HepG2 (cell line): Measurements from ENCODE around the gene ATN1. TPM values are rescaled to one million over a fixed set of nuclear protein-coding genes. Genes with fewer than 3 reads are reported as not detected.

ENCODE experiments used
- ATAC-seq: fragments of 200-7000 bp; cut with Tn5 transposase; 3 replicates; pipeline ENCODE4 v1.9.1; 2020; ENCODE audit warnings: mild to moderate bottlenecking, moderate library complexity
- BruUV-seq: library from RNA; stranded (reverse); fragments of 400-500 nt; replicated peaks from 2 replicates; lab custom pipeline; 2021; lab: Mats Ljungman, UMichigan
- CTCF ChIA-PET: fragments of 300-600 bp; formaldehyde crosslinking; extraction: SDS; loops from one replicate; lab custom pipeline; 2021; ENCODE audit warnings: low total read pairs, inconsistent platforms, low intra/inter-chr PET ratio; lab: Yijun Ruan, JAX
- POLR2A ChIA-PET: fragments of 350-600 bp; sonication (Branson Sonifier 250); formaldehyde crosslinking; loops from one replicate; lab custom pipeline; 2020; ENCODE audit warnings: antibody characterized with exemption, inconsistent platforms; lab: Yijun Ruan, JAX
- DNase-seq: peaks from one replicate; pipeline ENCODE4 v3.0.0-alpha.2; 2015; ENCODE audit warnings: low spot score
- FAIRE-seq: peaks from 3 replicates; lab custom pipeline; 2011; peaks lifted over from hg19 to GRCh38; lab: Jason Lieb, UNC
- H2AFZ ChIP-seq: one replicate; pipeline ENCODE4 v1.6.1; 2011; ENCODE audit warnings: low read length, inconsistent platforms
- H3K27ac ChIP-seq: fragments of 300-600 bp; 3 replicates; pipeline ENCODE4 v1.8.0; 2011; ENCODE audit warnings: mixed run types, mild to moderate bottlenecking, mixed read lengths, low read length, inconsistent platforms; ENCODE audit not compliant: insufficient read depth; ENCODE audit errors: extremely low read length
- H3K27me3 ChIP-seq, 2 experiments: fragments of 200-600 bp in 1 of 2; 2 replicates in 1 of 2; 3 replicates in 1 of 2; pipeline versions ENCODE4 v1.6.0 to v1.8.0; 2011; ENCODE audit warnings: low read length in 2 of 2, mild to moderate bottlenecking in 2 of 2, moderate library complexity in 2 of 2, inconsistent platforms in 1 of 2; ENCODE audit not compliant: insufficient read depth in 2 of 2, control insufficient read depth in 1 of 2
- H3K36me3 ChIP-seq, 2 experiments: fragments of 200-600 bp in 1 of 2; replicated peaks in 1 of 2; 2 replicates in 1 of 2; 3 replicates in 1 of 2; pipeline versions ENCODE4 v1.5.1 to v1.8.0; 2011; ENCODE audit warnings: low read length in 2 of 2, inconsistent platforms in 1 of 2; ENCODE audit not compliant: insufficient read depth in 2 of 2, control insufficient read depth in 1 of 2
- H3K4me1 ChIP-seq: 2 replicates; pipeline ENCODE4 v1.5.1; 2012; ENCODE audit warnings: low read length, inconsistent platforms; ENCODE audit not compliant: insufficient read depth
- H3K4me2 ChIP-seq: 2 replicates; pipeline ENCODE4 v1.6.0; 2011; ENCODE audit warnings: low read depth, low read length, inconsistent platforms
- H3K4me3 ChIP-seq, 3 experiments: fragments of 200-600 bp in 1 of 3; sonication (generic), shearing (Covaris generic) in 1 of 3; replicated peaks in 1 of 3; 2 replicates each; pipeline ENCODE4 v1.5.1; 2011 to 2016; ENCODE audit warnings: low read length in 3 of 3, inconsistent platforms in 2 of 3, low read depth in 2 of 3, mild to moderate bottlenecking in 2 of 3, control low read depth in 1 of 3, mixed read lengths in 1 of 3; ENCODE audit not compliant: insufficient read depth in 1 of 3
- H3K79me2 ChIP-seq: one replicate; pipeline ENCODE4 v1.6.1; 2011; ENCODE audit warnings: low read length, inconsistent platforms; ENCODE audit not compliant: insufficient read depth
- H3K9ac ChIP-seq: 2 replicates; pipeline ENCODE4 v1.6.0; 2011; ENCODE audit warnings: mild to moderate bottlenecking, low read depth, low read length, inconsistent platforms; ENCODE audit not compliant: insufficient read depth
- H3K9me3 ChIP-seq: 2 replicates; pipeline ENCODE4 v1.5.1; 2012; ENCODE audit warnings: mild to moderate bottlenecking, low read length
- H4K20me1 ChIP-seq: 2 replicates; pipeline ENCODE4 v1.6.0; 2011; ENCODE audit warnings: inconsistent platforms, mild to moderate bottlenecking, low read length, moderate library complexity; ENCODE audit not compliant: insufficient read depth
- GFI1 ChIP-seq: sonication (generic); formaldehyde crosslinking; IDR thresholded peaks from 2 replicates; pipeline ENCODE4 v1.5.0; 2020; ENCODE audit warnings: missing genetic modification reagents, mild to moderate bottlenecking, borderline replicate concordance
- HES4 ChIP-seq: sonication (generic); formaldehyde crosslinking; IDR thresholded peaks from 2 replicates; pipeline ENCODE4 v1.9.0; 2021; ENCODE audit warnings: mild to moderate bottlenecking, missing genetic modification reagents, borderline replicate concordance
- KLF16 ChIP-seq, 2 experiments: sonication (generic) in 1 of 2; formaldehyde crosslinking in 1 of 2; IDR thresholded peaks; 2 replicates each; pipeline versions ENCODE4 v1.6.1 to v1.8.0; 2016 to 2023; ENCODE audit warnings: missing genetic modification reagents in 2 of 2, missing compliant biosample characterization in 1 of 2
- MED1 ChIP-seq: sonication (generic); formaldehyde crosslinking; IDR thresholded peaks from 2 replicates; pipeline ENCODE4 v1.4.0; 2020; ENCODE audit warnings: missing genetic modification reagents
- PRPF4 ChIP-seq: fragments of 200-400 bp; formaldehyde crosslinking; IDR thresholded peaks from 2 replicates; pipeline ENCODE4 v1.6.1; 2016; ENCODE audit warnings: low read length, low read depth; ENCODE audit not compliant: poor library complexity, severe bottlenecking
- SIN3A ChIP-seq: IDR thresholded peaks from 2 replicates; pipeline ENCODE4 v1.6.1; 2011; ENCODE audit warnings: low read depth, mild to moderate bottlenecking, control low read depth, low read length, borderline replicate concordance
- SNAI1 ChIP-seq: sonication (generic); formaldehyde crosslinking; IDR thresholded peaks from 2 replicates; pipeline ENCODE4 v1.5.0; 2020; ENCODE audit warnings: mild to moderate bottlenecking, missing genetic modification reagents, borderline replicate concordance
- SRSF1 ChIP-seq: fragments of 200-400 bp; formaldehyde crosslinking; optimal IDR thresholded peaks from 2 replicates; pipeline ENCODE3; 2017; ENCODE audit warnings: mild to moderate bottlenecking, low read depth, low read length, moderate library complexity
- TBP ChIP-seq: sonication (generic); formaldehyde crosslinking; IDR thresholded peaks from 2 replicates; pipeline ENCODE4 v1.5.0; 2020; ENCODE audit warnings: missing genetic modification reagents
- ZEB1 ChIP-seq: IDR thresholded peaks from 2 replicates; pipeline ENCODE4 v1.6.1; 2012; ENCODE audit warnings: mild to moderate bottlenecking, low read depth, inconsistent platforms; ENCODE audit not compliant: insufficient replicate concordance
- ZNF280B ChIP-seq: sonication (generic); formaldehyde crosslinking; IDR thresholded peaks from 2 replicates; pipeline ENCODE4 v1.5.0; 2020; ENCODE audit warnings: missing genetic modification reagents, mild to moderate bottlenecking, borderline replicate concordance
- ZNF549 ChIP-seq: sonication (generic); formaldehyde crosslinking; IDR thresholded peaks from 2 replicates; pipeline ENCODE4 v1.5.0; 2020; ENCODE audit warnings: missing genetic modification reagents
- ZNF564 ChIP-seq: sonication (generic); formaldehyde crosslinking; IDR thresholded peaks from 2 replicates; pipeline ENCODE4 v1.8.1; 2023; ENCODE audit warnings: mild to moderate bottlenecking, missing genetic modification reagents
- WGBS: methylation state at CpG from one replicate; pipeline ENCODE4 v1.1.6; 2017; ENCODE audit warnings: low lambda C conversion rate; 5-methylcytosine and 5-hydroxymethylcytosine counted together
- in situ Hi-C: cut with HindIII; loops from 2 replicates; pipeline ENCODE4 v1.10.0; 2017; ENCODE audit warnings: low pct_unique_long_range_greater_than_20kb; ENCODE audit not compliant: extremely low pct_ligation_motif_present
- intact Hi-C: fragments of 100-400 bp; cut with micrococcal nuclease; formaldehyde crosslinking; loops from one replicate; pipeline ENCODE4 v1.10.0; 2022; ENCODE audit not compliant: unreplicated experiment
- polyA plus RNA-seq, 8 experiments: library from polyadenylated mRNA; depleted of rRNA in 3 of 8; stranded (reverse) in 7 of 8; unstranded in 1 of 8; fragments of >200 nt; fragmentation: Illumina TruSeq in 4 of 8; extraction: Trizol in 4 of 8; gene quantifications; 2 replicates each; pipeline versions ENCODE4 v1.2.1 to v1.2.3, GENCODE V29; 2011 to 2016; ENCODE audit warnings: low read depth in 4 of 8, missing spikeins in 1 of 8, mixed read lengths in 1 of 8; ENCODE audit not compliant: insufficient read depth in 1 of 8
- total RNA-seq, 5 experiments: library from RNA; depleted of rRNA; stranded (reverse); fragments of >200 nt; fragmentation: Illumina TruSeq; extraction: Trizol; gene quantifications; 2 replicates each; pipeline ENCODE4 v1.2.3, GENCODE V29; 2016; ENCODE audit warnings: low read depth in 1 of 5
- TF ChIP-seq, protein P1 (sequence below): sonication (generic); formaldehyde crosslinking; IDR thresholded peaks from 2 replicates; pipeline ENCODE4 v1.4.0; 2020; ENCODE audit warnings: missing genetic modification reagents

The ATN1 gene
- total and polyA plus RNA-seq, 2 of the 13 experiments (the other 11 are each of a cell fraction or from before 2014, with no cell fraction given), result 2.1 to 8.6 TPM

DNA sequence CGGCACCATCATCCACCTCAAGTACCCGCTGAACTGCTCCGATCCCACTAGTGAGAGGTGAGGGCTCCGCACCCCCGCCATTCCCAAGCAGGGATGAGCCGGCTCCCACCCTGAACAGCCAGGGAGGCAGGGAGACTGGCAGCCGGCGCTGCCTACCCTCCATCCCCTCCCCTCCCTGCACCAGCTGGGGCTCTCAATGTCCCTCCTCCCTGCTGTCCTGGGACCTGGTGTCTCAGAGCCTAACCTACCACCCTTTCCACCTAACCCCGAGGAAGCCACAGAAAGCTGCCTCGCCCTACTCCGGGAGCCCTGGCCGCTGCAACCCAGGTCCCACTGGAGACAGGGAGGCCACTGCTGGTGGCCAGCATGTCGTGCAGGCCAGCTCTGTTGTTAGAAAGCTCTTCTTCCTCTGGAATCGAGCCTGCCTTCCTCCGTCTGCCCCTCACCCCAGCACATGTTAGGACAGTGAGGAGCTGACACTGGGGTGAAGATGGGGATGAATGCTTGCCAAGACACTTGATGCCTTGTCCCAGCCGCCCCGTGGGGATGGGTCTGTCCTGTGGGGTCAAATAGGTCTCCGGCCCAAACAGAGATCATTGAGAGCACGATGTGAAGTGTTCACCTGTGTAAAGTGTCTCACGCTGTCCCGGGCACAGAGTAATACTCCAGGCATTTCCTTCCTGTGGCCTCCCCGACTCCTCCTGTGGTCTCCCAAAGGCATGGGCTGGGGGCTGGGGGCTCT lies 24.5 kb downstream of the ATN1 start:
- Histone ChIP-seq H3K9me3 (no peaks in the 10 kb centered on the region), H3K79me2 (no peaks in the 10 kb centered on the region), H2AFZ (no peak overlapping the region), H4K20me1 (no peaks in the 10 kb centered on the region), H3K4me1 (peaks cover 10% of the 10 kb centered on the region), H3K27me3 (no peaks in the 10 kb centered on the region), H3K36me3 (no peaks in the 10 kb centered on the region; a peak in 1 of 5 replicates), H3K4me2 (no peak overlapping the region), H3K27ac (no peak overlapping the region), H3K4me3 (no peak overlapping the region), H3K9ac (no peak overlapping the region)
- no TSS peak for BruUV-seq
- ChIA-PET CTCF (no interaction called here), POLR2A (no interaction called here)
- 82% methylated on average over 10 of the region's 22 CpGs for WGBS
- intact Hi-C loops (no loop called here), in situ Hi-C loops (no loop called here)
- TF ChIP-seq KLF16 (CRISPR knock-in tag; IDR thresholded peaks at IDR 0.05) (no peak), SNAI1 (CRISPR knock-in tag) (no peak), ZNF564 (CRISPR knock-in tag) (no peak), HES4 (CRISPR knock-in tag) (no peak), MED1 (CRISPR knock-in tag) (no peak), SRSF1 (no peak), ZNF549 (no peak), SIN3A (no peak), PRPF4 (no peak), ZNF280B (CRISPR knock-in tag) (no peak), TBP (CRISPR knock-in tag) (no peak), GFI1 (no peak), ZEB1 (no peak)
- TF ChIP-seq, protein P1, sequence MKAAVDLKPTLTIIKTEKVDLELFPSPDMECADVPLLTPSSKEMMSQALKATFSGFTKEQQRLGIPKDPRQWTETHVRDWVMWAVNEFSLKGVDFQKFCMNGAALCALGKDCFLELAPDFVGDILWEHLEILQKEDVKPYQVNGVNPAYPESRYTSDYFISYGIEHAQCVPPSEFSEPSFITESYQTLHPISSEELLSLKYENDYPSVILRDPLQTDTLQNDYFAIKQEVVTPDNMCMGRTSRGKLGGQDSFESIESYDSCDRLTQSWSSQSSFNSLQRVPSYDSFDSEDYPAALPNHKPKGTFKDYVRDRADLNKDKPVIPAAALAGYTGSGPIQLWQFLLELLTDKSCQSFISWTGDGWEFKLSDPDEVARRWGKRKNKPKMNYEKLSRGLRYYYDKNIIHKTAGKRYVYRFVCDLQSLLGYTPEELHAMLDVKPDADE (CRISPR knock-in tag), result no peak
- DNase-seq (no peak), FAIRE-seq (no peak), ATAC-seq (no peak)
